ENCODE measurements around the gene ILKAP.

Gene ILKAP

DNA sequence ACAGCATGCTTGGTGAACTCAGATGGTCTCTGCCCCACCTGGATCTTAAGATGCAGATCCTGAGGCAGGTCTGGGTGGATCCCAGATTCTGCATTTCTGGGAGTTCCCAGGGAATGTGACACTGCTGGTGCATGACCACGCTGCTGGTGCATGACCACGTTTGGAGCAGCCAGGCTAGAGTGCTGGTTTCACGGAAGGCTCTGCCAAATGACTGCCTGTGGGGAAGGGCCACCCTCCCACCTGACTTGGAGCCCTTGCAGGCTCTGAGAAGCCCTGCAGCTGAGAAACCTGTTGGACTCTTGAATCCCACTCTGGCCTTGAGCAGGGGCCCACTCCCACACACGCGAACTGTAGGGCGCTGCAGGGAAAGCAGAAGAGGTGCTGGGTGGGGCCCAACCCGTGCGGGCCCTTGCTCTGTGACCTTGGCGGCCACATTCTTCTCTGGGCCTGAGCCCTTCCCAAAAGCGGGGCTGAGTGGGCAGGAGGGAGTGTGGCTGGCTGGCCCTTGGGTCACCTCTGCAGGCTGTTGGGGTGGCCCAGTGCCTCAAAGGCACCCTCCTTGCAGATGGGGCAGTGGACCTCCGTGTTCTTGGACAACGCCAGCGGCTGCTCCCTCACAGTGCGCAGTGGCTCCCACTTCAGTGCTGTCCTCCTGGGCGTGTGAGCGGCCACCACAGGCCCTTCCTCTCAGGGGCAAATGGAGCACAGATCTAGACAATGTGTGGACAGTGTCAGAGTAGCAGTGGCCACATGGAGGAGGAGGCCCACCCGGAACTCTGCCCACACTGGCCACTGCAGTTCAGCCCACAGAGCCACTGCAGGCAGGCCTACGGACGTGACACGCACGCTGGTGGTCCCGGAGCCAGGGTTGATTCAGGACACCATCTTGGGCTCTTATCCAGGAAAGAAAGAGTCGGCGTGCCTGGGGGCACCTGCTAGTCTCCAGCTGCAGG, 36.8 kb downstream of the ILKAP start:
- no peak for DNase-seq (ENCODE audit: low spot score)

DNA sequence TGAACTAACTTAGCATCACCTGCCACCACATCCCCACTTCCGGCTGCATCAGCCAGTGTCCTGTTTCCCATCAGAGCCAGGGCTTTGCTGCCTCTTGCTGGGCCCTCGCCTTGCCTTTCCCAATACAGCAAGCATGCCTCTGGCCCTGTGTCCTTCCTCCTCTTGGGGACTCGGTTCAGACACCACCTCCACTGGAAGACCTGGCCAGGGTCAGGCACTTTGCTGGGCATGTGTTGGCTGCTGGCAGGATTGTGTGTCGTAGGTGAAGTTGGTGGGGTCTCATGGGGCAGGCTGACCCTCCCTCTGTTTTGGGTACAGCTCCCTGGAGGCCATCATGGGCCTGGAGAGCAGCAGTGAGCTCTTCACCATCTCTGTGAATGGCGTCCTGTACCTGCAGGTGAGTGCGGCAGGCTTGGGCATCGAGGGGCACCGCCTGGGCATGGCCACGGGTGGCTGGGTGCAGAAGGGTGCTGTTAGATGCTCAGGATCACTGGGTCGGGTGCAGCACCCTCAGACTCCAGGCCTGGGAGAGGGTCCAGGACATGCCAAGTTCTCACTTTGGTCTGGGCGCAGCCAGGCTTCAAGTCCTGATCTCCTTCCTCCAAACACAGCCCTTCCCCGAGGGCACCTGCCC, 38.1 kb downstream of the ILKAP start:
- peak; percentile 51 for DNase-seq (ENCODE audit: low spot score)

GRCh38 chr2:238164906-238165287, 38.6 kb downstream of the ILKAP start:
- DNase-seq (ENCODE audit: low spot score) = no peak

DNA sequence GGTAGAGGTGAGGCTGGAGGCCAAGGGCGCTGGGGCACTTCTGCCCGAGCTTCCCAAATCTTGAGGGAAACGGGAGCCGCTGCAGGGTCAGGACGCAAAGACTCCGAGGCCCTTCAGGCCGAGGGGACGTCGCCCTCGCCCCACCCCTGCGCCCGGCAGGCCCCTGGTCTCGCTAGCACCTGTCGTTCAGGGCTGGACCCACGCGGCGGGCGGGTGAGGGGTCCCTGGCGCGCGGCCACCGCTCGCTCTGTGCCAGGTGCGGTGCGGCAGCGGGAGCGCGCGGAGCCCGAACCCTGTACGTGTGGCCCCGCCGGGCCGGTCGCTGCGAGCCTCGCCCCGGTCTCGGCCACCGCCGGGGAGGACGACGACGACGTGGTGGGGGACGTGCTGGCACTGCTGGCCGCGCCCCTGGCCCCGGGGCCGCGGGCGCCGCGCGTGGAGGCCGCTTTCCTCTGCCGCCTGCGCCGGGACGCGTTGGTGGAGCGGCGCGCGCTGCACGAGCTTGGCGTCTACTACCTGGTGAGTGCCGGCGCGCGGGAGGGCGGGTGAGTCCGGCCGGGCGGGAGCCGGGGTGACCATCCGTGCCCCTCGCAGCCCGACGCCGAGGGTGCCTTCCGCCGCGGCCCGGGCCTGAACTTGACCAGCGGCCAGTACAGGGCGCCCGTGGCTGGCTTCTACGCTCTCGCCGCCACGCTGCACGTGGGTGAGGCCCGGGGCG, 39.9 kb downstream of the ILKAP start:
- DNase-seq (ENCODE audit: low spot score) = no peak

GRCh38 chr2:238162846-238163441, 40.6 kb downstream of the ILKAP start:
- no peak for DNase-seq (ENCODE audit: low spot score)

DNA sequence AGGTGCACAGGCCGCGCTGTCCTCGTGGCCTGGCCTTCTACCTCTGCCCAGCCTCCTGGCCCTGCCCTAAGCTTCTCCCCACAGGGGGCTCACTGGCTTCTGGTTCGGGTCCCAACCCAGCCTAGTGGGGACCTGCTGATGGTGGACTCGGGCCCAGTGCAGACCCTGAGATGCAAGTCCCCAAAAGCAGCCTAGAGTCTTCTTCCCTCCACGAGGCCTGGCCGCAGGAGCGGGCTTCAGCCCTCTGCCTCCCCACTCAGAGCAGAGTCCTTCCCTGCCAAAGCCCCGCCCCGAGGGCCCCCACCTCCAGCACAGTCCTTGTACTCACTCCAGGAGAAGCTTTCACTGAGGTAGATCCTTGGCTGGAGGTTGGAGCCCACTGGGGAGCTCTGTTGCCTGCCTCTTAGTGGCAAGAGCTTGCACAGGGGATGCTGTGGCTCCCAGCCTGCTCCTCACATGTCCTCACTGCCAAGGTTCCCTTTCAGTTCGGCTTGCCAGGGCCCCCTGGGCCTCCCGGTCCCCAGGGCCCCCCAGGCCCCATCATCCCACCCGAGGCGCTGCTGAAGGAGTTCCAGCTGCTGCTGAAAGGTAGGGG, 41.1 kb downstream of the ILKAP start:
- no peak for DNase-seq (ENCODE audit: low spot score)

GRCh38 chr2:238161291-238162051, 42.0 kb downstream of the ILKAP start:
- DNase-seq (ENCODE audit: low spot score) = no peak

DNA sequence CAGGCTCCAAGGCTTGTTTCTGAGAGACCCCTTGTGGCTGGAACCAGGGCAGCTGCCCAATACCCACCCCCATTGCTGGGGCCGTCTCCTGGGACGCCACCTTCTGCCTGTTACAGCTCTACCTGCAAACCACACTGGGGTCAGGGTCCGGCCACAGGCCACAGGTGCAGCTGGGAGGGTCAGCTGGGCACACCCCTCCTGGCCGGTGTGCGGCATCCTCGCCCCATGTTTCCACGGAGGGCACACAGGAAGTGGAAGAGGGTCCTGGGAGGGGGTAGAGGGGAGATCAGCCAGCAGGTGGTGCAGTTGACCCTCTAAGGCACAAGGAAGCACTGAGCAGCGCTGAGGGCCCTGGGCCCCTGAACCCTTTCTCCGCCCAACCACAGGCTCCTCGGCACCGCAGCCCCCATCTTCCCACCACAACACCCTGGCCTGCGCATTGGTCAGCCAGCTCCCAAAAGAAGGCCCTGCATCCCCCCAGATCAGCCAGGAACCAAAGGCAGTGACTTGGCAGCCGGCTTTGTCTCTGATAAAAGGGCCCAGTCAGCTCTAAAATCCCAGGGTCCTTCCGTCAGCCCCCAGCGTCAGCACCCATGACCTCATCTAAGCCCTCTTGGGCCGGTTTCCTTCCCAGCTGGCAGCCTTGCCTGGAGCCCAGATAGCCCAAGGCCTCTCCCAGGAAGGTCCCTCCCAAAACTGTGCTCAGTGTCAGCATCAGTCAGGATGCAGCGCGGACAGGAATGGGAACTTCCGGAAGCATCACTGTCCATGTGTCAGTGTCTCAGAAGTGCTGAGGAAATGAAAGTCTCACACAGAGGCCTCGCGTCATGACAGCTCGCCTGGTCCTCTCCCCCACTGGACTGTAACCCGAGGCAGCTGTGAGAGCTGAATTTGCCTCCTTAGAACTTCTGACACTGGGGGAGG, 43.0 kb downstream of the ILKAP start:
- DNase-seq (ENCODE audit: low spot score) = no peak

DNA sequence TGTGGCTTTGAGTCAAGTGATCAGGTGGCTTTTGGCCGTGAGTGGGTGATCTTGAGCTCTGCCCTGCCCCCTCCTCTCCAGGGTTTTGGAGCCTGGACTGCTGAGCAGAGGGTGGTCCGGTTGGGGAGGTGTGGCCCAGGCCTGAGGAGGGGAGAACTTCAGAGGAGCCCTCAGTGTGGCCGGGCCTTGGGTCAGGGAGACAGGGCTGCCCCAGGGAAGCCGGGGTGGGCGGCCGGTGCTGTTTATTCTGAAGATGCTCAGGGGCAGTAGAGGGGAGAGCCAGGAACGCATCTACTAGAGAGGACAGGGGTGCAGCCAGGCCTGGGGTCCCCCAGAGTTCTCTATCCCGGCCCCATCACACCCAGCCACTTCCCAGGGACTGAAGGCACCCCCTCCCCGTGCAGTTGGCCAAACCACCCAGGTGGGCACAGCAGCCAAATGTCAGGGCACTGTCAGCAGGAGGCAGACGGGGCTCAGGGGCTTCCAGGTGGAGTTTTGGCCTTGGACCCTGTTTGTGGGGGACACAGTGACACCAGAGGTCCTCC, 43.8 kb downstream of the ILKAP start:
- no peak for DNase-seq (ENCODE audit: low spot score)

- no peak for DNase-seq (ENCODE audit: low spot score)
Measured at GRCh38 chr2:238159071-238159539, 44.4 kb downstream of the ILKAP start.

DNA sequence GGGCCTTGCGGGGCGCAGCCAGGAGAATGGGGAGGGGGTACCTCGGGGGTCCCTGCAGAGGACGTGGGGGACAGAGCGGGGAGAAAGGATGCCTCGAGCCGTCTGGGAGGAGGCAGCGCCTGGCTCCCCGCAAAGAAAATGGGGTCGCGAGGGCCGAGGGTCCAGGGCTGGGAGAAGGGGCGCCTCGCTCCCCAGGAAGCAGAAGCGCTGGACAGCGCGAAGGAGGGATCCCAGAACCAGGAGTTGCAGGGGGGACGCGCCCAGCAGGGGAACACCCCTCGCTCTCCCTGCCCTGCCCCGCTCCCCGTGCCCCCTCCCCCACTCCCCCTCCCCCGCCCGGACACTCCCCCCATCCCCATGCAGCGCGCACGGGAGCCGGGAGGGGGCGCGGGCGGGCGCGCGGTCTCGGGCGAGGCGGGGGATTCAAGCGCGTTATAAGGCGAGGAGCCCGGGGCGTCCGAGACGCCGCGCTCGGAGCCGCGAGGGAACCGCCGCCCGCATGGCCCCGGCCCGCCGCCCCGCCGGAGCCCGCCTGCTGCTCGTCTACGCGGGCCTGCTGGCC, 44.9 kb downstream of the ILKAP start, which contains the start of gene ERFE:
ERFE (plus strand) TSS at position 462 of the 562 bp plus-strand sequence; CDS start at position 500, 38 bp downstream.
- no peak for DNase-seq (ENCODE audit: low spot score)

GRCh38 chr2:238158018-238158508, 45.4 kb downstream of the ILKAP start:
- DNase-seq (ENCODE audit: low spot score) = no peak

- DNase-seq (ENCODE audit: low spot score) = no peak
Measured at GRCh38 chr2:238157506-238158017, 45.9 kb downstream of the ILKAP start.

- DNase-seq (ENCODE audit: low spot score) = no peak
Measured at GRCh38 chr2:238155761-238156694, 47.5 kb downstream of the ILKAP start.

- DNase-seq (ENCODE audit: low spot score) = no peak
Measured at GRCh38 chr2:238155051-238155760, 48.3 kb downstream of the ILKAP start.

DNA sequence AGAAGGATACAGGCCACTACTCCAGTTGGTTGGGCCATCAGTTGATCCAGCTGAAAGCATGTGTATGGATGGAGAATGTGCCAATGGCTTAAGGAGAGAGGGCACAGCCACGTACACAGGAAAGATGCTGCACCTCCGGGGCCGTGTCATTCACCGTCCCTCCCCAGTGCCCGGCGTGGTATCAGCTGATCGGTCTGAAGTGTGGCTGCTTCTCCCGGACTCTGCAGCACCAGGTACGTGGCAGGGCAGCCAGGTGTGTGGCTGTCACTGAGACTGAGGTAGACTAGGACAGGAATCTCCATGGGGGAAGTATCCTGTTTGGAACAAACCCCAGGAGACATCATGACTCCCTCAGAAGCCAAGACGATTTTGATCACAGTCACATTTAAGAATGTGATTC, 48.9 kb downstream of the ILKAP start:
- no peak for DNase-seq (ENCODE audit: low spot score)

All from cerebellar cortex (tissue), 1 donor.